Loucy (cell line): ENCODE data around the gene ARL13B.
"Not testable (repeated sequence)": the region's sequence is repeated elsewhere in the genome, so short reads cannot be mapped to it uniquely, and the experiment has no call there.

Experiments used
- CTCF ChIP-seq: fragments of 200-600 bp; sonication (generic); conservative IDR thresholded peaks from 2 replicates; pipeline ENCODE4 v1.5.1; 2014; ENCODE audit warnings: mild to moderate bottlenecking, antibody characterized with exemption, low read length
- EZH2phosphoT487 ChIP-seq: fragments of 200-600 bp; IDR thresholded peaks from 2 replicates; pipeline ENCODE4 v1.6.1; 2018; ENCODE audit warnings: antibody characterized with exemption, mild to moderate bottlenecking, moderate library complexity, borderline replicate concordance

GRCh38 chr3:93937485-93937884 is 42.5 kb upstream of the ARL13B start:
- TF ChIP-seq CTCF, EZH2phosphoT487: not testable (repeated sequence)
